Fibroblast of lung (primary cell): ENCODE measurements around the gene IMP3.

Source experiments
- EZH2 ChIP-seq: IDR thresholded peaks from 2 replicates; pipeline ENCODE4 v1.5.1; 2012; ENCODE audit warnings: low read length, control low read depth, mild to moderate bottlenecking; ENCODE audit errors: missing control alignments
- TF ChIP-seq, protein P1 (sequence below), 2 donors: IDR thresholded peaks in 1 of 2; conservative IDR thresholded peaks in 1 of 2; 1 replicate in 1 of 2; 2 replicates in 1 of 2; pipeline ENCODE4 v1.5.1; 2011 to 2012; ENCODE audit warnings: low read length in 2 of 2, control low read depth in 1 of 2, inconsistent platforms in 1 of 2, low read depth in 1 of 2, mild to moderate bottlenecking in 1 of 2

DNA sequence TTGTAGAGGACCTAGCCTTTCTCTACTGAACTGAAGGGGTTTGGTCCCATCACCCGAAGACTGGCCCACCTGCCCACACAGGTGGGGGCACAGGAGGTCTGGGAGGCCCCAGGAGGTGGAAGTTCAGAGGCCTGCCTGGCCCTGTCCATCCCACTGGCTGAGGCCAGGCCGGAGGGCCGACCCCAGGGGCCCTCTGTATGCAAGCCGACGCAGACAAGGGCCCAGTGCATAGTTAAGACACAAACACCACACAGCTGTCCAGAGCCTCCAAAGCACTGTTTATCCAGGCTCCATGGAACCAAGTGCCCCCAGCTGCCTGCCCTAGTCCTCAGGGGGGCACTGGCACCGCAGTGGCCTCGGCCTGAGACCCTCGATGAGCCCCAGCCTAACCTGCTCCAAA lies 34.3 kb upstream of the IMP3 start:
- no peak for TF ChIP-seq EZH2
- TF ChIP-seq, protein P1, sequence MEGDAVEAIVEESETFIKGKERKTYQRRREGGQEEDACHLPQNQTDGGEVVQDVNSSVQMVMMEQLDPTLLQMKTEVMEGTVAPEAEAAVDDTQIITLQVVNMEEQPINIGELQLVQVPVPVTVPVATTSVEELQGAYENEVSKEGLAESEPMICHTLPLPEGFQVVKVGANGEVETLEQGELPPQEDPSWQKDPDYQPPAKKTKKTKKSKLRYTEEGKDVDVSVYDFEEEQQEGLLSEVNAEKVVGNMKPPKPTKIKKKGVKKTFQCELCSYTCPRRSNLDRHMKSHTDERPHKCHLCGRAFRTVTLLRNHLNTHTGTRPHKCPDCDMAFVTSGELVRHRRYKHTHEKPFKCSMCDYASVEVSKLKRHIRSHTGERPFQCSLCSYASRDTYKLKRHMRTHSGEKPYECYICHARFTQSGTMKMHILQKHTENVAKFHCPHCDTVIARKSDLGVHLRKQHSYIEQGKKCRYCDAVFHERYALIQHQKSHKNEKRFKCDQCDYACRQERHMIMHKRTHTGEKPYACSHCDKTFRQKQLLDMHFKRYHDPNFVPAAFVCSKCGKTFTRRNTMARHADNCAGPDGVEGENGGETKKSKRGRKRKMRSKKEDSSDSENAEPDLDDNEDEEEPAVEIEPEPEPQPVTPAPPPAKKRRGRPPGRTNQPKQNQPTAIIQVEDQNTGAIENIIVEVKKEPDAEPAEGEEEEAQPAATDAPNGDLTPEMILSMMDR (conservative IDR thresholded peaks at IDR 0.05 in 1 of 2, IDR thresholded peaks at IDR 0.05 in 1 of 2; ENCODE audit: low read depth in 1 of 2, low read length in 2 of 2): no peak
